ENCODE measurements around the gene C17orf50. TPM values are rescaled to one million over a fixed set of nuclear protein-coding genes. Genes with fewer than 3 reads are reported as not detected.

Gene C17orf50
- polyA plus RNA-seq, 1 donor: not detected

GRCh38 chr17:35752945-35753764 lies 7.5 kb upstream of the C17orf50 start, which contains the start of gene GAS2L2:
Gene GAS2L2 (minus strand): TSS chr17:35753239. CDS start chr17:35752850, 389 bp downstream.
- no peak for DNase-seq

GRCh38 chr17:35757243-35757642 lies 3.4 kb upstream of the C17orf50 start:
- no peak for DNase-seq

GRCh38 chr17:35761601-35762000 lies 914 bp downstream of the C17orf50 start:
- DNase-seq: no peak

- DNase-seq: no peak
Measured at GRCh38 chr17:35763767-35764122, 3.1 kb downstream of the C17orf50 start.

- peak; percentile 90 for DNase-seq
Measured at GRCh38 chr17:35764123-35764991, 3.7 kb downstream of the C17orf50 start.

- DNase-seq: no peak
Measured at GRCh38 chr17:35765086-35765710, 4.5 kb downstream of the C17orf50 start.

GRCh38 chr17:35765756-35766488 lies 5.2 kb downstream of the C17orf50 start:
- no peak for DNase-seq

GRCh38 chr17:35766489-35766877 lies 5.8 kb downstream of the C17orf50 start:
- no peak for DNase-seq

GRCh38 chr17:35766903-35767510 lies 6.3 kb downstream of the C17orf50 start:
- DNase-seq: no peak

GRCh38 chr17:35768797-35769196 lies 8.1 kb downstream of the C17orf50 start:
- DNase-seq: no peak

- no peak for DNase-seq
Measured at GRCh38 chr17:35769895-35770486, 9.3 kb downstream of the C17orf50 start.

- DNase-seq: no peak
Measured at GRCh38 chr17:35773129-35773528, 12.4 kb downstream of the C17orf50 start.

- DNase-seq: no peak
Measured at GRCh38 chr17:35773679-35774425, 13.2 kb downstream of the C17orf50 start.

- no peak for DNase-seq
Measured at GRCh38 chr17:35774499-35774898, 13.8 kb downstream of the C17orf50 start.

GRCh38 chr17:35775039-35775438 lies 14.4 kb downstream of the C17orf50 start:
- DNase-seq: no peak

GRCh38 chr17:35775583-35775982 lies 14.9 kb downstream of the C17orf50 start:
- DNase-seq: no peak

- DNase-seq: no peak
Measured at GRCh38 chr17:35778641-35779196, 18.0 kb downstream of the C17orf50 start.

- no peak for DNase-seq
Measured at GRCh38 chr17:35780950-35781349, 20.3 kb downstream of the C17orf50 start.

GRCh38 chr17:35784895-35785294 lies 24.2 kb downstream of the C17orf50 start:
- no peak for DNase-seq

- no peak for DNase-seq
Measured at GRCh38 chr17:35786941-35787432, 26.3 kb downstream of the C17orf50 start.

Data from left kidney (tissue), 2 donors.